NCI-H82 treated with DMSO at 0.1 percent for 48 hours (cell line): ENCODE measurements around the gene CCNT2.
"Not testable (repeated sequence)": the region's sequence is repeated elsewhere in the genome, so short reads cannot be mapped to it uniquely, and the experiment has no call there.

Experiments
- DNase-seq: peaks from one replicate; lab custom pipeline; 2025; ENCODE audit not compliant: unreplicated experiment; lab: John Stamatoyannopoulos, UW

Gene CCNT2

DNA sequence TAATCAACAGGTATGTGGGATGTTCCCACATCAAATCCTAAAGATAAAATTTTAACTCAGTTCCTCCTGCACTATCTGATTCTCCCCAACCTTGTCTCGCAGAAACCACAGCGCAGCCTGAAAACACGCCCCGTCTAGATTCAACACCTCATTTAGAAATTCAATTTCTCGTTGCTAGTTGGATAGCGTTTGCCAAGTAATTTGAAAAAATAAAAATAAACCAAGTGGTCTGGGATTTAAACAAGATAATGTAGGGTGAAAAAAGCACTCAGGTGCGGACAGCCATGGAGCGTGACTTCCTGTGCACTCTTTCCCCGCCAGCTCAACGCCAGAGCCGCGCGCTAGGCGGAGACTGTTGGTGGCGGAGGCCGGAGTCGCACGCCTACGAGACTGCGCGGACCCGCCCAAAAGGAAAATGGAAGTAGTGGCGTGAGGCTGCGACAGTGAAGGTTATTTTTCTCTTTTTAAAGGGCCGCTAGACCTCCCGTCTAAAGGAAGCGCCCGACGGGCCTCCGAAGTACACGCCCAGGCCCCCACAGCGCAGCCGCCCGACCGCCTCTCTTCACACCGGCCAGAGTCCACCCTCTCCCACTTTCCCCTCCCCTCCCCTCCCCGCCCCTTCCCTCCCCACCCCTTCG lies 615 bp upstream of the CCNT2 start:
- DNase-seq, result no peak

DNA sequence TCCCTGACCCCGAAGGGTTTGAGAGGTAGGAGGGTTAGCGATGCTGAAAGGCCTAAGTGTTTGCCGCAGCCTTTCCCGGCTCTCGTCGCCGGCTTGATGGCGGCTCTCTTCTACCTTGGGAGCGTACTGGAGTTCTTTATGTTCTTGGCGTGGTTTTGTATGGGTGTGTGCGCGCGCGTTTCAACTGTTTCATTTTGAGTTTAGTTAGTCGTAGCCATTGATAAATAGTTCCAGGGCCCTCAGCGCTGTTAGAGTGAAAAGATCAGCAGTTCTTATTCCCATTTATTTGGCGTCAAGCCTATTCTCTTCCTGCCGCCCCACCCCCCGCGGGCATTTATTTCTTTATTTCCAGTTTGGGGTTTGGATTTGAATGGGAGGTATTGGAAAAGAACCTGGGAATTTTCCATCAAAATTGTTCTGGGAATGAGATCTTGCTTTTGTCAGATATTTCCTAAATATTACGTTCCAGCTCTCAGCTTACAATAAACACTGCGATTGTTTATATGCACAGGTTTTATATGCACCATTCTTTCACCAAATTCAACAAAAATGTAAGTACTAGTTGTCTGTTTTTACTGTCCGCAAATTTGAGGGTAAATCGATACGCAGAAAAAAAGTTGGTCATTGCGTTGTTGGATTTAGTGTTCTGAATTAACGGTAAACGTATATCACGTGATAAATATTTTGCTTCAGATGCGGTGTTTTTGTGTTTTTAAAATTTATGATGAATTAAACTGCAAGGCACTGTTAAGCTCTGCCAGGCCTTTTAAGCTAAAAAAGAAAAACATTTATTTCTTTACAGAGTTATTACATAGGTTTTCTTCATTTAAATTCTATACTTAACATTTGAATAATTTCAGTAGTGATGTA lies 954 bp downstream of the CCNT2 start:
- no peak for DNase-seq

GRCh38 chr2:134924912-134925311 lies 6.3 kb downstream of the CCNT2 start:
- DNase-seq, result no peak

DNA sequence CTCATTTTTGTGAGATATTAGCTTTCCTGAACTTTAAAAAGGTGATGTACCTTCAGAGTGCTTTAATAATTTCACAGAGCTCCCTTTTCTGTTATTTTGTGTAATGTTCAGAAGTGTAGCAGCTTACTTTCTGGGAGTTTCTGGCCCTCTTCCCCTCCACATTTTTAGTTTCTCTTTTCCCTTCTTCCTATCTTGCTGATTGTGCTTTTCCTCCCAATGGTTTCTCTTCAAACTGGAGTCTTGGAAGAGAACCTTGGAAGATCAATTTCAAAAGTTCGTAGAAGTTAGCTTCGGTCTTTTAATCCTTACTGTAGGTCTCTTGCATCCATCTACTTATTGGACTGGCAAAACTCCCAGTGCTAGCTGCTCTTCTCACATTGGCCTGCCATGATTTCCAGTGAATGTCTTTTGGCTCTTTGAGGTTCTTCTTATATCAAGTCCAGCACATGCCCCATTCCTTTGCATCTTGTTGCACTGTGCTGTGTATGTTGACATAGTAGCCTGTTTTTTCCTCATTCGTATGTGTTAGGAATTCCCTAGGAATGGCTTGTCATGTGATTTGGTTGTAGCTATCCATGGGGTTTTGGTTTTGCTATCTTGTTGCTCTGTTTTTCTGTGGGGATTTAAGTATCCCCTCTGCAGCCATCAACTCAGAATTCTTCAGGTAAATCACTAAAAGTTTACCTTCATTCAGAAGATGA lies 7.8 kb downstream of the CCNT2 start:
- DNase-seq, result no peak

DNA sequence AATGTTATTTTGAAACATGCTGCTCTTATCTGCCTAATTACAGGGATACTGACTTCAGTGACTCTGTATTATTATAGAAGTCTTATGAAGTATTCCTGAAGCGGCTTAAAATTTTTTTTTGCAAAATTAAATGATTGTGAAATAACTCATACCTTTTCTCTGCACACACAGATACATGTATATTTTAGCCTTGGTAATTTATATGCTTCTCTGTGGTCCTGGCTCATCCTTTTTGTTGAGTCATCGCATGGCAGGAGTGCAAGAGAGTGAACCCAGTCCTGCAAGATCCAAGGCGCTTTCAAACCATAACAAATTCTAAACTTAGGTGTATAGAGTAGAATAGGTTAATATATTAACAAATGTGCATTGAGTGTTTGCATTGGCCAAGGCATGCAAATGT lies 8.6 kb downstream of the CCNT2 start:
- no peak for DNase-seq

- DNase-seq, result no peak
These were observed 14.4 kb downstream of the CCNT2 start for GRCh38 chr2:134932864-134933526.

DNA sequence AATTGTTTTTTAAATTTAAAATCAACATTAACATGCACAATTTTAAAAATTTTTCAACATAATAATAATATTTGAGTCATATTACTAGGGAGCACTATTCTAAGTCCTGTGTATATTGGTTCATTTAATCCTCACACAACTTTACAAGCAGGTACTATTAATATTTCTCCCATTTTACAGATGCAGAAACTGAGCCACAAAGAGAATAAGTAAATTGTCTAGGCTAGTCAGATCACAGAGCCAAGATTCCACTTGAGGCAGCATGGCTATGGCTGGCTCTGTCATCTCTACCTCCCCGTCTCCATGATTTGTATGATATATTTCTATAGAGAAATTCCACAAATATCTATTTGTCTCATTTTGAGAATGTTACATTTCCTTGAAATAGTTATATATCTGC lies 15.1 kb downstream of the CCNT2 start:
- DNase-seq, result no peak

GRCh38 chr2:134934150-134934549 lies 15.5 kb downstream of the CCNT2 start:
- no peak for DNase-seq

GRCh38 chr2:134934641-134935040 lies 16.0 kb downstream of the CCNT2 start:
- no peak for DNase-seq

DNA sequence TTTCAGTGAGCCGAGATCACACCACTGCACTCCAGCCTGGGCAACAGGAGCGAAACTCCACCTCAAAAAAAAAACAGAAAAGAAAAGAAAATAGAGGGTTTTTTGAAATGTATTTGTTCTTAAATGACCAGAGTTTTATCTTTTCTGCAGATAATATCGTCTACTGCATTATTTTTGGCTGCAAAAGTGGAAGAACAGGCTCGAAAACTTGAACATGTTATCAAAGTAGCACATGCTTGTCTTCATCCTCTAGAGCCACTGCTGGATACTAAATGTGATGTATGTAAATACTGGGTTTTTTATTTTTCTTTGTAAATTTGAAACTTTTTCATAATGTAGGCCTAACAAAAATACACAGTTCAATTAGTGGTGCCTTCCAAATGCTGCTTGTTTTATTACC lies 18.1 kb downstream of the CCNT2 start:
- no peak for DNase-seq

GRCh38 chr2:134943540-134943939 lies 24.9 kb downstream of the CCNT2 start:
- DNase-seq, result no peak

- no peak for DNase-seq
These were observed 26.4 kb downstream of the CCNT2 start for GRCh38 chr2:134944975-134945374.

- DNase-seq, result no peak
These were observed 27.5 kb downstream of the CCNT2 start for GRCh38 chr2:134946073-134946472.

- no peak for DNase-seq
These were observed 31.5 kb downstream of the CCNT2 start for GRCh38 chr2:134949981-134950708.

- no peak for DNase-seq
These were observed 32.3 kb downstream of the CCNT2 start for GRCh38 chr2:134950886-134951285.

DNA sequence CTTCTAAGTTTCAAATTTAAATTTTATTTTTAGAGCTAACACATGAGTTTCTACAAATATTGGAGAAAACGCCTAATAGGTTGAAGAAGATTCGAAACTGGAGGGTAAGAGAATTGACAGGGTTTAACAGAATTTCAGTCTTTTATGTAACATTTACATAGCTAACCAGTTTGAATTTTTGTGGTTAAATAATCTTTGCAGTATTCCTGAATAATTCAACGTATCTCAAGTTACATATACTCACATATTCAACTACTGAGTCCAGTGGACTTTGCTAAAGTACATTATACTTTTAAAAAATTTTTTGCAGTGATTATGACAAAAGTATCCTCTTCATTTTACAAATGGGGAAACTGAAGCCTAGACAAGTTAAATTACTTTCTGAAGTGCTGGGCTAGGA lies 34.0 kb downstream of the CCNT2 start:
- no peak for DNase-seq

- DNase-seq, result no peak
These were observed 35.4 kb downstream of the CCNT2 start for GRCh38 chr2:134954065-134954464.

DNA sequence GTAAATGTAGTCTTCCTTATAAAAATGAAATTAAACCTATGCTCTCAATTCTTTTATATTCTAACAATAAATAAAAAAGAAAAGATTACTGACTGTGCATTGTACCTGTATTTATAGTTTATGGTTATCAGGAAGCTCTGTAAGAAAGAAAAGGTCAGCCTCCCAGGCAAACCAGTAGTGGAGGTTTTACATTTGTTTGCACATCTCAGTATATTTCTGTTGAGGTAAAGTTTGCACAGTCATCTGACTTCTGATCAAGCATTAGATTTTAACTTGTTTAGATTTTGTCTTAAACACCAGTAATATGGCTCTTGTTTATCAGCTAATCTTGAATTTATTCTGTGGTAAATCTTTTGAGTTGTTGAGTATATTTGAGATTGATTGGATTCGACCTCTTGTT lies 37.1 kb downstream of the CCNT2 start:
- DNase-seq, result no peak

- DNase-seq, result no peak
These were observed 38.9 kb downstream of the CCNT2 start for GRCh38 chr2:134957477-134957876.

DNA sequence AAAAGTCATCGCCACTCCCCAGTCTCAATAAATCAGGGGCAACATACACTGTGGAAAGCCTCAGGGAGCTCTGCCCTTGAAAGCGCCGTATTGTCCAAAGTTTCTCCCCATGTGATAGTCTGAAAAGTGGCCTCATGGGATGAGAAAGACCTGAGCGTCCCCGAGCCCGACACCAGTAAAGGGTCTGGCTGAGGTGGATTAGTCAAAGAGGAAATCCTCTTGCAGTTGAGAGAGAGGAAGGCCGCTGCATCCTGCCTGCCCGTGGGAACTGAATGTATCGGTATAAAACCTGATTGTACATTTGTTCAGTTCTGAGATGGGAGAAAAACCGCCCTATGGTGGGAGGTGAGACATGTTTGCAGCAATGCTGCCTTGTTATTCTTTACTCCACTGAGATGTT lies 48.5 kb downstream of the CCNT2 start:
- not testable (repeated sequence) for DNase-seq
